Cortex of kidney (tissue), 1 donor: ENCODE measurements around the gene ZNF385D.
"Not testable (repeated sequence)": the region's sequence is repeated elsewhere in the genome, so short reads cannot be mapped to it uniquely, and the experiment has no call there.

ENCODE experiments used
- DNase-seq: peaks from one replicate; lab custom pipeline; 2025; lab: John Stamatoyannopoulos, UW

Gene ZNF385D

DNA sequence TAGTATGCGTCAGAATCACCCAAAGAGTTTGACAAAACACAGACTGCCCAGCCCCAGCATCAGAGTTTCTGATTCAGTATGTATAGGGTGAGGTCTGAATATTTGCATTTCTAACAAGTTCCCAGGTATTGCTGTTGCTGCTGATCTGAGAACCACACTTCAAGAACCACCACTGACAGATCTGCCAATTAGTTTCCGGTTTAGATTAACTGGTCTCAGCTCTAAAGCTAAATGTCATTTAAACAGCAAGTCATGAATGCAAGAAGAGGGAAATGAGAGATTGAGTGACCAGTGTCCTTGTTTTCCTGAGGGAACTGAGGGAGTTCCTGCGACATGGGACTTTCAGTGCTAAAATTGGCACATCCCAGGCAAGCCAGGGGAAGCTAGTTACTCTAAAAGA is 305.0 kb downstream of the ZNF385D start:
- DNase-seq: no peak

- DNase-seq: no peak
Measured at GRCh38 chr3:21441821-21442220, 309.2 kb downstream of the ZNF385D start.

GRCh38 chr3:21436835-21437234 is 314.2 kb downstream of the ZNF385D start:
- no peak for DNase-seq

GRCh38 chr3:21435871-21436270 is 315.1 kb downstream of the ZNF385D start:
- no peak for DNase-seq

DNA sequence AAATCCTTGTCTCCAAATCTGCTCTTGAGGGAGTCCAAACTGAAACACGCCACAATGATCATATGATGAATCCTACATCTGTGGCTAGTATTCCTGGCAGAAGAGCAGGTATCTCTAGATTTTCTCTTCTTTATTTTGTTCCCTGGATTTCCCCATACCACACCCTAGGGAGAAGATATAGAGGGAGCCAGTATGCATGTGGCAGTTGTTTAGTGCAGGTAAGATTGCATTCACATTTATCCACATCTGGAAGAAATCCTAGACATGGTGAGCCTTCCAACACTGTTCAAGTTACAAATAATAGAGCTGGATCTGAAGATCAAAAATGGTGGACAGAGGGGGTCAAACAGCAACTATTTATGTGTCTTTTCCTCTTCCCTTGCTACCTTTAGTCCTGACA is 316.7 kb downstream of the ZNF385D start:
- no peak for DNase-seq

DNA sequence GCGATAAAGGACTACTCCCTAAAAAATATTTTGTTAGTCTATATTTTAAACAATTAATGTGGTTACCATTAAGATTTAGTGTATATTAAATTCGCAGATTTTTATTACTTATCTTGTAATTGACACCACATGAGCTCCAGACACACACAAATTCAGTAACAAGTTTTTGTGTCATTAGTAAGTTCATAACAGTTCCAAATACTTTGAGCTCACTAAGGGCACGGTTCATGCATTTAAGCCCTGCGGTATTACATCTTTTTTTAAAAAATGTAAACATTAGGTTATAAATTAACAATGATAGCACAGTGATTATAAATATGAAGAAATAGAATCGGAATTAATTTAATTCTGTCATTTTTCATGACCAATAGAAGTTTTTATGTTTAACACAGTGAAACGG is 317.3 kb downstream of the ZNF385D start:
- no peak for DNase-seq

DNA sequence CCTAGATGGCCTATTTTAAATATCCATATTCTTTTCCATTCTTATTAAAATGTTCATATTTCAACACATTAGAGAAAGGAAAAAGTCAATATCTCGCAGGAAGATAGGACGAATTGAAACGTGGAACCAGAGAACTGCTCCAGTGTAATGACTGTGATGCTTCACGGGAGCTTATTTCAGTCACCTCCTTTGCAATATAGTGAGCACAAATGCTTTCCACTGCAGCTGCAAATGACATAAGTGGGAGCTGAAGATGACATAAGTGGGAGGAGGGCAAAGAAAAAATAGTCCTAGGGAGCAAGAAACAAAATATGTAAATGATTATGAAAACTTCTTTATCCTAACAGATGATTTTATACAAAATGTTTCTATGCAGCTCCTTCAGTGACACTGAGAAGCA is 324.1 kb downstream of the ZNF385D start:
- no peak for DNase-seq

GRCh38 chr3:21425715-21426114 is 325.3 kb downstream of the ZNF385D start:
- DNase-seq: no peak

GRCh38 chr3:21421096-21421495 is 329.9 kb downstream of the ZNF385D start:
- no peak for DNase-seq

GRCh38 chr3:21417991-21418390 is 333.0 kb downstream of the ZNF385D start:
- no peak for DNase-seq

GRCh38 chr3:21414506-21414905 is 336.5 kb downstream of the ZNF385D start:
- no peak for DNase-seq

DNA sequence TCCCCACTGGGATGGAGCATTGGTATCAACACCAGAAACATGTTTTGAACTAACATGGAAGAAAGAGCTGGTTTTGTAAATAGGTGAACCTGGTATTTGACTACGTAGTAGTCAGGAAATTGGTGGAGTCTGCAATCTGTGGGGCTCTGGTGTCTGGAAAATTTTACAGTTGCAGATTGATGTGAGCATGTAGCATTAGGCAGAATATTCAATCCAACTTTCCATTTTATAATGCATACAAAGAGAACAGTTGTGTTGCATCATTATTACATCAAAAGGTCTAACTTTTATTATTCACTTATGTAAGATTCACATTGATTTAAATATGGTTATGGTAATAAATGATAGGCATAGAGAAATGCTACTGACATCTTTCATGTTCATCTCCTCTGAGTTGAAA is 340.0 kb downstream of the ZNF385D start:
- no peak for DNase-seq

- DNase-seq: no peak
Measured at GRCh38 chr3:21409401-21409800, 341.6 kb downstream of the ZNF385D start.

DNA sequence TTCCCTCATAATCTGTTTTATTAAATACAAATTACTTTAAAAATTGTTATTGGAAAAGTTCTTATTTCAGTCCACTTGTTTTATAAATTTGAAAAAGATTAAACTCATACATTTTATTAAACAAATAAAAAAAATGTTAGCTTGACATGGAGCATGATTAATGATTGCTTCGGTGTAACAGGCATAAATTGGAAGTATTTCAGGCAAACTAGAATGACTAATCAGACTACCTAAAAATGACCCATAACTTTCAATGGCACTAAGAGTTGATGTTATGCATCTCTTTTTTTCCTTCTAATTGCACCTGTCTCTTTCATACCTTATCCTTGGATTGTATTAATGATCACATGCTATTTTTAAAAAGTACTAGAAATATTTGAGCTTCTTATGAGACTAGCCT is 343.3 kb downstream of the ZNF385D start:
- no peak for DNase-seq

- DNase-seq: no peak
Measured at GRCh38 chr3:21405671-21406667, 345.0 kb downstream of the ZNF385D start.

DNA sequence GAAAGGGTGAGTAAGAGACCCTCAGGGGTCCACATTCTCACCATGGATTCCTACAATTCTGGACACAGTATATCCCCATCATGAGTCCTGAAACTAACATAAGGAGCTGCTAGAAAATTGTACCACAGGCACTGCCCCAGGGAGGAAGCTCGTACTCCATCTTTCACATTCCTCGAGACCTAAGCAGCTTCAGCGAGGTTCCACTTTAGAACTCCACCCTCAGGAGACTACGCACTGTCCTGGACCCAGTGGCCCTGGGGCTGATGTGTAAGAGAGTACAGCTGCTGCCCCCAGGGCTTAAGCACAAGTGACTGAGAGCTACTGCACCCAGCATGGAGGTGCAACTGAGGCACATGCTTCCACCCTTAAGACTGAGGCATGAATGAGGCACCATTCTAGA is 352.5 kb downstream of the ZNF385D start:
- DNase-seq: no peak

GRCh38 chr3:21393683-21394311 is 357.2 kb downstream of the ZNF385D start:
- no peak for DNase-seq

GRCh38 chr3:21392526-21392925 is 358.5 kb downstream of the ZNF385D start:
- DNase-seq: no peak

DNA sequence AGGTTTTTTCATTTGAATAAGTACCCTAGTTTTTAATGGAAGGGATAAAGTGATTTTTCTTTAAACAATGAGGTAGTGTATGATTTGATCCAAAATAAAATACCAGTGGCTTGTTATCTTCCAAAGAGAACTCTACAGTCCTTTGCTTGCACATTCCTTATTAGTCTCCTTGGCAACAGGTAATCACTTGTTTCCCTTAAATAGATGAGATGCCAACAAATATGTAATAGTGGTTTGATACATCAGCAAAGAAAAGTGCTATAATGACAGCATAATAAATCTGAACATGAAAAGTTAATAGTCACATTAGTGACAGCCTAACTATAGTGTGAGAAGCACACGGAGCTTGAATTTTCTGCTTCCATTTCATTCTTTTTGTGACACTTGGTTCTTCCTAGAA is 360.2 kb downstream of the ZNF385D start:
- no peak for DNase-seq

DNA sequence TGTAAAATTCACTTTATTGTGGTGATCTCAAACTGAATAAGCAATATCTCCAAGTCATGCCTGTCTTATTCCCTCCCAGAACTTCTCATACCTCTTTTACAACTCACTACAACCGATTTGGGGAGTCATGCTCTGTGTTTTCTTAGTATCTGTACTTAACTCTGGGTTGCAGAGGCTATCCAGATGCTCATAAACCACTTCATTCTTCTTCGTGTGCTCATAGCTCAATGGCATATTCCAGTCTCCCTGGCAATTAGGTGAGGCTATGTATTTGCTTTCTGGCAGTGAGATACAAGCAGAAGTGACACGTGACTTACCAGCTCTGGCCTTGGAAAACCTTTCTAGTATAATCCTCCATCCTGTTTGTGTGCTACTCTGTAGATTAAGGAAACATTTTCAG is 360.9 kb downstream of the ZNF385D start:
- DNase-seq: no peak

DNA sequence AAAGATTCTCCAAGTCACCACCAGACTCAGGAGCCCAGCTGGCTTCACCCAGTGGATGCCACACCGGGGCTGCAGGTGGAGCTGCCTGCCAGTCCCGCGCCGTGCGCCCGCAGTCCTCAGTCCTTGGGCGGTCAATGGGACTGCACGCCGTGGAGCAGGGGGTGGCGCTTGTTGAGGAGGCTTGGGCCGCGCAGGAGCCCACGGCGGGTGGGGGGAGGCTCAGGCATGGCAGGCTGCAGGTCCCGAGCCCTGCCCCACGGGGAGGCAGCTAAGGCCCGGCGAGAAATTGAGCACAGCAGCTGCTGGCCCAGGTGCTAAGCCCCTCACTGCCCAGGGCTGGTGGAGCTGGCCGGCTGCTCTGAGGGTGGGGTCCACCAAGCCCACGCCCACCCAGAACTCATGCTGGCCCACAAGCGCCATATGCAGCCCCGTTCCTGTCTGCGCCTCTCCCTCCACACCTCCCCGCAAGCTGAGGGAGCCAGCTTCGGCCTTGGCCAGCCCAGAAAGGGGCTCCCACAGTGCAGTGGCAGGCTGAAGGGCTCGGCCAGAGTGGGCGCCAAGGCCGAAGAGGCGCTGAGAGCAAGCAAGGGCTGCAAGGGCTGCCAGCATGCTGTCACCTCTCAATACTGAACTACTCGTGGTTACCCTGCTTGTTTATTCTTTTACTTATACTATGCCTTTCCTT is 363.7 kb downstream of the ZNF385D start:
- not testable (repeated sequence) for DNase-seq

GRCh38 chr3:21378036-21378435 is 373.0 kb downstream of the ZNF385D start:
- DNase-seq: not testable (repeated sequence)
